Activated T-cell treated with anti-CD3 and anti-CD28 coated beads, Interleukin-2, amount 50 U/mL, for 24 hours (primary cell): Measurements from ENCODE around the gene GDPD5.

Source experiments
- DNase-seq: peaks from one replicate; pipeline ENCODE4 v3.0.0-alpha.2; 2020
- H3K27ac Mint-ChIP-seq: 2 replicates; pipeline ENCODE4 v1.8.0; 2020; ENCODE audit warnings: mild to moderate bottlenecking, mixed read lengths
- H3K27me3 Mint-ChIP-seq: 2 replicates; pipeline ENCODE4 v1.8.0; 2020; ENCODE audit warnings: mixed read lengths
- H3K36me3 Mint-ChIP-seq: 2 replicates; pipeline ENCODE4 v1.8.0; 2020; ENCODE audit warnings: low read depth, mixed read lengths
- H3K4me1 Mint-ChIP-seq: 2 replicates; pipeline ENCODE4 v1.8.0; 2020; ENCODE audit warnings: low read depth, mixed read lengths
- H3K4me3 Mint-ChIP-seq: 2 replicates; pipeline ENCODE4 v1.8.0; 2020; ENCODE audit warnings: mild to moderate bottlenecking, moderate library complexity, mixed read lengths
- H3K9me3 Mint-ChIP-seq: 2 replicates; pipeline ENCODE4 v1.8.0; 2020; ENCODE audit warnings: mixed read lengths

GDPD5 gene

DNA sequence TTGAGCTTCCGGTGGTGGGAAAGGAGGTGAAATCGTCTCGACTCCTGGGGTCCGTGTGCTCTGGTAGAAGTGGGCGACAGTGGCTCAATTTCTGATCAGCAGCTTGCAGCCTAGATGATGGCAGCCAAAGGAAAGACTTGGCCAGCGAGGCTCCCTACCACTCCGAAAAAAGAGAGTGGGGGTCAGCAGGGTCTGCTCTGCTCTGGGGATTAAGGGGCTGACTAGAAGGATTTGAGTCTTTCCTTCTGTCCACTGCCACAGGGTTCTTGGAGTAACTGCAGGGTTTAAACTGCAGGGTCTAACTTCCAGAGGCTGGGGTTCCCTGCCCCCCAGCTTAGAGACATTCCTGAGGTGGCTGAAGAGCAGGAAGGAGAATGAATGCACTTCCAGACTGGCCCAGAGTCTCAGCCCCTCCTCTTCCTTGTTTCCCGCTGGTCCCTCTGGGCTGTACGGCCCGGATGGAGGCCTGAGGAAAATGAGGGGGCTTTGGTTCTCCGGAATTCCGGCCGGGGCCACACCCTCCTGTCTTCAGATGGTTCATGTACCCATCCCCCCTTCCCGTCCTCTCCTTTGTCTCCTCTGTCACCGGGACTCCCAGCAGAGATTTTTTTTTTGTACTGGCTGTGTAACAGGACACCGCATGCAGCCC lies 37.2 kb upstream of the GDPD5 start:
- no peaks in the 10 kb centered on the region for H3K27me3 Mint-ChIP-seq
- H3K4me3 Mint-ChIP-seq: peak overlapping the region; percentile 88
- H3K36me3 Mint-ChIP-seq: peaks cover 26% of the 10 kb centered on the region
- peaks cover 48% of the 10 kb centered on the region for H3K4me1 Mint-ChIP-seq
- peak overlapping the region; percentile 95 for H3K27ac Mint-ChIP-seq
- DNase-seq: peak; percentile 32
- H3K9me3 Mint-ChIP-seq: no peaks in the 10 kb centered on the region

- Mint-ChIP-seq H3K27me3 (no peaks in the 10 kb centered on the region), H3K4me1 (peaks cover 47% of the 10 kb centered on the region), H3K27ac (peak within 1 kb of the TSS; percentile 95), H3K9me3 (no peaks in the 10 kb centered on the region), H3K4me3 (peak within 1 kb of the TSS; percentile 88), H3K36me3 (peaks cover 19% of the 10 kb centered on the region)
- peak; percentile 81 for DNase-seq
These were observed 36.5 kb upstream of the GDPD5 start, which contains the start of gene SERPINH1 for GRCh38 chr11:75562048-75562835. TSS of gene SERPINH1 (plus strand) at chr11:75562253. CDS start at chr11:75566350, 4,097 bp downstream.

- Mint-ChIP-seq H3K4me3 (peak overlapping the region; percentile 88), H3K27me3 (no peaks in the 10 kb centered on the region), H3K4me1 (peaks cover 47% of the 10 kb centered on the region), H3K36me3 (peaks cover 14% of the 10 kb centered on the region), H3K9me3 (no peaks in the 10 kb centered on the region), H3K27ac (peak overlapping the region; percentile 95)
- no peak for DNase-seq
These were observed 35.8 kb upstream of the GDPD5 start for GRCh38 chr11:75561426-75562047.

DNA sequence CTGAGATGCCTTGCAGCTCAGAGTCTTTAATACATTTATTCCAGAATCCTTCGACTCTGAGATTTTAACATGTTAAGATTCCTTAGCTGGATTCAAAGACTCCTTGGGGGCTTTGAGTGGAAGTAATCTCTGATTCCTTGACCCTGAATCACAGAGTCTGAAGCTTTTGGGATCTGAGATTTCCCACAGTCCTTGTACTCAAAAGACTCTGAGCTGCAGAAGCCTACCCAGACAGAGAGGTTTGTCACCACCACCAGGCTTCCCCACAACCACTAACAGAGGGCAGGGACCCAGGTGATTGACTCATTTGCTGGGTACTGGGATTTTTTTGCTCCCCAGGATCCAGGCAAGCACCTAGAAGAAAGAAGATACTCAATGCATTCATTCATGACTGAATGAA lies 34.9 kb upstream of the GDPD5 start:
- no peak for DNase-seq
- Mint-ChIP-seq H3K9me3 (no peaks in the 10 kb centered on the region), H3K36me3 (peaks cover 7% of the 10 kb centered on the region), H3K27me3 (no peaks in the 10 kb centered on the region), H3K4me1 (peaks cover 42% of the 10 kb centered on the region), H3K4me3 (peak overlapping the region; percentile 88), H3K27ac (peak overlapping the region; percentile 44)

- peaks cover 7% of the 10 kb centered on the region for H3K36me3 Mint-ChIP-seq
- H3K9me3 Mint-ChIP-seq: no peaks in the 10 kb centered on the region
- H3K4me3 Mint-ChIP-seq: no peak overlapping the region
- no peak for DNase-seq
- H3K27me3 Mint-ChIP-seq: no peaks in the 10 kb centered on the region
- peaks cover 30% of the 10 kb centered on the region for H3K4me1 Mint-ChIP-seq
- no peak overlapping the region for H3K27ac Mint-ChIP-seq
These were observed 33.5 kb upstream of the GDPD5 start for GRCh38 chr11:75558939-75559843.

GRCh38 chr11:75557666-75558494 lies 32.1 kb upstream of the GDPD5 start:
- Mint-ChIP-seq H3K36me3 (peaks cover 7% of the 10 kb centered on the region), H3K9me3 (no peaks in the 10 kb centered on the region)
- DNase-seq: no peak

GRCh38 chr11:75556275-75556674 lies 30.5 kb upstream of the GDPD5 start:
- Mint-ChIP-seq H3K9me3 (no peaks in the 10 kb centered on the region), H3K27ac (no peak overlapping the region), H3K36me3 (no peaks in the 10 kb centered on the region), H3K27me3 (no peaks in the 10 kb centered on the region), H3K4me3 (no peak overlapping the region), H3K4me1 (peaks cover 7% of the 10 kb centered on the region)
- DNase-seq: no peak

More at GRCh38 chr11:75557666-75558494, 32.1 kb upstream of the GDPD5 start:
- Mint-ChIP-seq H3K27me3 (no peaks in the 10 kb centered on the region), H3K27ac (no peak overlapping the region), H3K4me3 (no peak overlapping the region), H3K4me1 (peaks cover 17% of the 10 kb centered on the region)

DNA sequence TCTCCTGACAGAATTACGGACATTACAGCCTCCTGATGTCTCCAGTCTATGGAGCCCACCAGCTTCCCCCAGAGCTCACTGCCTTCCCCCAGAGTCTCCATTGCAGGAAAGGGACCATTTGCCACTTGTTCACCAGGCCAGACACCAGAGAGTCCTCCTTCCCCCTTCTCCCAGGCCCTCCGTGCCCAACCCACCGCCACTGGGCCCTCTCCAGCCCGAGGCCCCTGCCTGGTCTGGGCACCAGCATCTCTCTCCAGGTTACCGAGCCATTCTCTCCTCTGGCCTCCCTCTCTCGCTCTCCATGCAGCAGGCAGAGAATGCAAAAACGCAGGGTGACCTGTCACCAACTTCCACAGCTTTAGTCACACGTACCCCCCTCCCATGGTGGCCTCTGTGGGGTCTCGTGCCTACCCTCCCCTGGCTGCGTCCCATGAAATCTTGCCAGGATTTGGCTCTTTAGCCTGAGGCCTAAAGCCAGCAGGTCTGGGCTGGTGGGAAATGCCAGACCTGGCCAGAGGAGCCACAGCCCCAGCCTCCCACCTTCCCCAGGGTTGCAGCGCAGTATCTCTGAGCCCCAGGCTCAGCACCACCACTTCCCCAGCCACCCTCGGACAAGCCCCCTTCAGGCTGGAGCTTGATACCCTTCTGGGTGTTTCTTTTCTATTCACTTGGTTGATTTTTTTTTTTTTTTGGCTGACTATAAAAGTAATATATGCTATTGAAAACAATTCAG lies 29.5 kb upstream of the GDPD5 start:
- no peak overlapping the region for H3K4me3 Mint-ChIP-seq
- H3K4me1 Mint-ChIP-seq: peaks cover 3% of the 10 kb centered on the region
- H3K36me3 Mint-ChIP-seq: no peaks in the 10 kb centered on the region
- no peaks in the 10 kb centered on the region for H3K9me3 Mint-ChIP-seq
- H3K27me3 Mint-ChIP-seq: no peaks in the 10 kb centered on the region
- no peak overlapping the region for H3K27ac Mint-ChIP-seq
- no peak for DNase-seq

DNA sequence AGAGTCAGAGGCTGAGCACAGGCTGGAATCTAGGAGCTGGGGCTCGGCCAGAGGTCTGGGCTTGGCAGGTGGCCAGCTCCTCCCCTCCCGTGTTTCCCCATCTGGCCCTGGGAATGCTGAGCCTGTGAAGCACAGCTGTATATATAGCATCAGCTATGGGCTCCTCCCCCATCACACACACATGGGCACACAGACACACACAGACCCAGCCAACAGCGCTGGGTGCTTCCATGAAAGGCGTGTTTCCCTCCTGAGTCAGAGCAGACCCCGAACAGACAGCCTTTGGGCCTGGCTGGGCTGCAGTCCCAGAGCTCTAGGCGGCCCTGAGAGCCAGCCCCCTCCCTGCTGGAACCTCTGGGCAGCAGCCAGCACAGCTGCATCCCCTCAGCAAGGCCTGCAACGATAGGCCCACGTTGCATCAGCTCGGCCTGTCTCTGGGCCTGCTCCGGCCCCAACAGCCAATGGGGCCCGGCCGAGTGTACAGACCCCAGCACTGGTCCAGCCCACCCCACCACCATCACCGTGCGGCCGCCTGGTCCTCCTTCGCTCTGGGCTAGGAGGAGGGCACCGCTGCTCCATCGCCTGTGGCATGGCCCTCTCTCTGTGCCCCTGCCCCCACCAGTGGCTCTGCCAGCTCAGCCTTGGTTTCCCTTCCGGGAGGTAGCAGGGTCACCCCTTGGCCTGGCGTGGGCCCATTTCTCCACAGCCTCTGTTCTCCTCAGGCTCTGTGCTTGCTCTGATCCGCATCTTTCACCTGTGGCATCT lies 28.7 kb upstream of the GDPD5 start:
- H3K4me1 Mint-ChIP-seq: peaks cover 6% of the 10 kb centered on the region
- no peak for DNase-seq
- H3K27ac Mint-ChIP-seq: no peak overlapping the region
- no peaks in the 10 kb centered on the region for H3K27me3 Mint-ChIP-seq
- H3K36me3 Mint-ChIP-seq: no peaks in the 10 kb centered on the region
- no peaks in the 10 kb centered on the region for H3K9me3 Mint-ChIP-seq
- H3K4me3 Mint-ChIP-seq: no peak overlapping the region

GRCh38 chr11:75553889-75554257 lies 28.1 kb upstream of the GDPD5 start:
- Mint-ChIP-seq H3K27me3 (no peaks in the 10 kb centered on the region), H3K36me3 (no peaks in the 10 kb centered on the region), H3K4me3 (no peak overlapping the region), H3K4me1 (peaks cover 10% of the 10 kb centered on the region), H3K27ac (no peak overlapping the region), H3K9me3 (no peaks in the 10 kb centered on the region)
- DNase-seq: no peak

DNA sequence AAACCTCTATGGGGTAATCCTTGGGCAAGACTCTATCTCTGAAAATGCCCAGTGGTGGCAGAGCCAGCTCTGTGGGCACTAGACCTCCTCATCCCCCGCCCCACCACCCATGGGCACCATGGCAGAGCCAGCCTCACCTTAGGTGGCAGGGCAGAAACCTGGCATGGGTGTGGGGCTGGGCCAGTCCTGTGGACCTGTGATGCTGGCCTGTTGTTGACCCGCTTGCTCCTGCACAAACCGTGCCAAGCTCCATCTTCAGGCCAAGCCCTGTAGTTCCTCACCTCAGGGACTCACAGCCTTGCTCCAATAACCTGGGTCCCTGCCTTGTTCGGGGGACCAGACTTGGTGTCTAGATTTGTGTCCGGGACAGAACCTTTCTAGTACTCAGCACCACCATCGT lies 27.4 kb upstream of the GDPD5 start:
- no peaks in the 10 kb centered on the region for H3K9me3 Mint-ChIP-seq
- H3K27ac Mint-ChIP-seq: no peak overlapping the region
- no peak overlapping the region for H3K4me3 Mint-ChIP-seq
- no peak for DNase-seq
- no peaks in the 10 kb centered on the region for H3K27me3 Mint-ChIP-seq
- no peaks in the 10 kb centered on the region for H3K36me3 Mint-ChIP-seq
- H3K4me1 Mint-ChIP-seq: peaks cover 10% of the 10 kb centered on the region

DNA sequence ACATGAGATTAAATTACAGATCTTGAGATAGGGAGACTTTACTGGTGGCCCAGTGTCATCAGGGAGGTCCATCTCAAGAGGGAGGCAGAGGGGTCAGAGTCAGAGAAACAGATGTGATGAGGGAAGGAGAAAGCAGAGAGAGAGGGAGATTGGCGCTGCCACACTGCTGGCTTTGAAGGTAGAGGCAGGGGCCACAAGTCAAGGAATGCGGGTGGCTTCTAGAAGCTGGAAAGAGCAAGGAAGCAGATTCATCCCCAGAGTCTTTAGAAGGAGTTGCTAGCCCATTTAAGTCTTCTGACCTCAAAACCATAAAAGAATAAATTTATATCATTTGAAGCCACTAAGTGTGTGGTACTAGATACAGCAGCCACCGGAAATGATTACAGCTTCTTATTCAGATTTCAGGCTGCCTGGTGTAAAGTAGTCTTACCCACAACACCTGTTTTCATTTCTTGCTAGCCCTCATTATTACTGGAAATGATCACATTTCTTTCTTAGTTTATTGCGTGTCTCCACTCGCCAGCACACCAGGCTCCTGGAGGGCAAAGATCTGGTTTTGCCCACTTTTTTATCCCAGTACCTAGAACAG lies 23.7 kb upstream of the GDPD5 start:
- peaks cover 12% of the 10 kb centered on the region for H3K4me1 Mint-ChIP-seq
- H3K27me3 Mint-ChIP-seq: peaks cover 6% of the 10 kb centered on the region
- H3K4me3 Mint-ChIP-seq: no peak overlapping the region
- DNase-seq: no peak
- peak overlapping the region; percentile 83 for H3K27ac Mint-ChIP-seq
- no peaks in the 10 kb centered on the region for H3K36me3 Mint-ChIP-seq
- no peaks in the 10 kb centered on the region for H3K9me3 Mint-ChIP-seq
